ENCODE results near the gene MGAT5. TPM values are rescaled to one million over a fixed set of nuclear protein-coding genes. Genes with fewer than 3 reads are reported as not detected.
A peak's percentile ranks its signal among the peaks of the same experiment; 100 is the strongest.

Gene MGAT5
- polyA plus RNA-seq, 1 donor, result 46.5 TPM

DNA sequence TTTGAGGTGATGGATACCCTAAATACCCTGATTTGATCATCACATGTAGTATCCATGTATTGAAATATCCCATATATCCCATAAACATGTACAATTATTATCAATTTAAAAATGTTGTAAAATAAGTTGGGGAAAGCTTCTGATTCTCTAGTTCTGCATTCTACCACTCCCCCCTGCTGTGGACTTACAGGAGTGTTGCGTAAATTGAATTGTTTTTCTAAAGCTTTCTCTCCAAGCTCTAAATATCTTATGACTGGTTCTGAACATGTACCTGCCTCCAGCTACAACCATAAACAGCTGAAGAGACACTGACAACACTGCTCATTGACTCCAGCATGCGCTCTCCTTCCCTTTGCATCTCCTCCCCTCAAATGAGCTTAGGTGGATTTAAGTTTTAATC, 145.2 kb downstream of the MGAT5 start:
- no peak for DNase-seq

DNA sequence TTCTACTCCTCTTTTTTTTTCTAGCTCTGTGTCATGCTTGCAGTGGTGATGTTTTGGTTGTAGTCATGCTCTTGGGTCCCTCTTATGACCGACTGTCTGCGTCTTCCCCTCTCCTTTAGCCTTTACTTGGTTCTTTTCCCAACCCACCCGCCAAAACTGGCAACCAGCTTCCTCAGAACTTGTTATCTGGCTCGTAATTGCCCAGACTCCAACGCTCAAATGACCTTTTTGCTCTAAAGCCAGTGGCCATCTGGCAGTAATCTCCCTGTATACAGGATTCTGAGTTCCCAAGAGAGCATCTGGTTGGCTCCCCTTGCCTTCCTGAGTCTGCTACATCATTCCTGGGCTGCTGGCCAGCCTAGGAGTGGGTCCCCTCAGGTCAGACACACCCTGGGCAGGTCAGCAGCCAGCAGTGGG, 147.2 kb downstream of the MGAT5 start:
- no peak for DNase-seq

DNA sequence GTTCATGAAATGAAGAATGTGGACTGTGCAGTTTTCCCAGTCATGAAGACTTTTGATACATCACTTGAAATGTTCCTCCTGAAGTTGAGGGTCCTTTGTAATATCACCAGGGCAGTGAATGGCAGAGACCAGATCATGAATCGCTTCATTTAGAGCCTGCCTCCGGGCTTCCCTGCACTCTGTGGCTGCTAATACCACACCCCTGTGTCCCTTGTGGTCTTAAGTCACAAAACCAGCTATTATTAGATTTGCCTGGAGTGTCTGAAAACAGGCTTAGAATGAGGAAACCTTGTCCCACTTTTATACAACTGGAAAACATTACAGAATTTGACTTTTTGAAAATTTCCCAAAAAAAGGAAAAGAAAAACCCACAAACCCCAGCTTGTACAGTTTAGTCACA, 147.9 kb downstream of the MGAT5 start:
- DNase-seq, result no peak

DNA sequence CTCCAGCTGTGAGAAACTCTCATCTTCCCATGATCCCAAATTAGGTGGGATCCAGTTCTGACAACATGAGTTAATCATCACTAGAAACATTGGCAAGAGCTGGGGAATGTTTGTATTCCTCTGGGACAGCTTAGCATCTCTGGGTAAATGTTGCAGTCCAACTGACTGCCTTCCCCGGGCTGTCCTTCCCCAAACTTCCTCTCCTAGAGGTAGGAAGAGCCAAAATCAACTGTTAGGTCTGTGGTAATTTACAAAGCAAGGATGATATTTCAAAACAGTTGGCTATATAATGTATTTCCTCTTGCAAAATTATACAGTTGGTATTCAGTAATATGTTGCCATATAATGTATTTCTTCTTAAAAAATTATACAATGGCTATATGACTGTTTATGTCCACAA, 148.5 kb downstream of the MGAT5 start:
- no peak for DNase-seq

DNA sequence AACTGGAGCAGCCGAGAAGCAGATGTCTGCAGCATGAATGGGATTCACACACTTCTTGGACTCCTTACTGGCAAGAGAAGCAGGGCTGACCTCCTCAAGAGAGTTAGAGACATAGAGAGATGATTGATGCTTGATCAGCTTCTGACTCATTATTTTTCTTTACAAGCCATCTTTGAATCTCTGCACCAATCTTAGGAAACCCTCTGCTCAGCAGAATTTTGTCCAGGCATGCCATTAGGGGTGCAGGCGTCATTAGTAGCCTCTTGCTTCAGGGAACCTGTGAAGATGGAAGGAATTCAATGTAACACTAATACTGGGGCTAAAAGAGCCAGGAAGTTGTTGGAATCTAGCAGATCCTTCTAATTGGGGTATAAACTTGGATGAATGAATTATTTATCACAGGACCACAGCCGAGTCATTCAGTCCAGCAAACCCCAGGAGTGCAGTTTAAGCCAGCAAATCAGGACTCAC, 151.8 kb downstream of the MGAT5 start:
- no peak for DNase-seq

DNA sequence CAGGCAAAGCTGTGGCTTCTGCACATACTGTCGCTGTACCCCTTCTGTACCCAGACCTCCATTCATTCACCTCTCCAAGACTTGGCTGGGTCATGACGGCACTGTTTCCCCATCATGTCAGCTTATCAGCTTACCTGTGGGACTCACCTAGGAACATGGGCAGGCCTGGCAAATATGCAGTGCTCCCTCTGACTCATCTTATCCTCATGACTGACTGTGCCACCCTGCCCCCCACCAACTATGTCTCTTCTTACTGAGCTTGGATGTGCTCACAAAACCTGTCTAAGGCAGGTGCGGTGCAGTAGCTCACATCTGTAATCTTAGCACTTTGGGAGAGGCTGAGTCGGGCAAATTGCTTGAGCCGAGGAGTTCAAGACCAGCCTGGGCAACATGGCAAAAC, 152.4 kb downstream of the MGAT5 start:
- no peak for DNase-seq

DNA sequence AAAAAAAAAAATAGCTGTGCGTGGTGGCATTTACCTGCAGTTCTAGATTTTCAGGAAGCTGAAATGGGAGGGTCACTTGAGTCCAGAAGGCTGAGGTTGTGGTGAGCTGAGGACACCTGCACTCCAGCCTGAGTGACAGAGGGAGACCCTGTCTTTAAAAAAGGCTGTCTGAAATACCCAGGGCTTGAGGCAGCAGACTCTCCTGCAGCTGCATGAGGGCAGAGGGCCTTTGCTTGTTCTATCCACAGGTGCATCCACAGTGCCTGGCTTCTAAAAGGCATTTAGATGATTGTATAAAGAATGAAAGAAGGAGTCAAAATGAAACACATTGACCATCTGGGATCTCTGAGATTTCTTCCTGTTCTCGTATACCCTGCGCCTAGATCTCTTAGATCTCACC, 152.9 kb downstream of the MGAT5 start:
- no peak for DNase-seq

DNA sequence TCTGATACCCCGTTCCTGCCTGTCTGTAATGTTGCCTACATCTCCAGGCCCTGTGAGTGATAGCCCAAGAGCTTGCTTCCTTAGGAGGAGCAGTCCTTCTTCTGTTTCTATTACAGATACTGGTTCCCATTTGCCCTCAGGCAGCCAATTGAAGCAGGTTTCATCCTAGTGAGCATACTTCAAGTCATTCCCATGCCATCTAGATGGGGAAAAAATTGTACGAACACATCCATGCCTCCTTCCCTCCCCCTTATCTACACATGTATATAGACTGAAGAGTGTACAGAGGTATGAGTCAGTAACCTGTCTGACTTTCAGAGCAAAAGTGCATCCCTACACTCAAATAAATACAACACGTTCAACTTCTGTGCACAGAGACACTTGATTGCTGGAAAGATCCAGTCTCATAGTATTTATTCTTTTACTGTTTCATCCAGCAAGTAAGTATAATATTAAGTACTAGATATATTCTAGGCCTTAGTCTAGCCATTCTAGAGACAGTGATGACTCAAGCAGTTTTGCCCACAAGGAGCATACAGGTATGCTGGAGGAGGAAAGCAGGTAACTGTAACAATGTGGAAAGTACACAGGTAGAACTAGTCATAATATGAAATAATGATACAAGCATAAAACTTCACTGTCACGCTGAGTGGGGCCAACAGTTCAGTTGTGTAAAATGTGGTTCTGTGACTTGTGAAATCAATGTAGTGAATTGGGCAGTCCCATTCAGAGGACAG, 153.4 kb downstream of the MGAT5 start:
- DNase-seq, result no peak

DNA sequence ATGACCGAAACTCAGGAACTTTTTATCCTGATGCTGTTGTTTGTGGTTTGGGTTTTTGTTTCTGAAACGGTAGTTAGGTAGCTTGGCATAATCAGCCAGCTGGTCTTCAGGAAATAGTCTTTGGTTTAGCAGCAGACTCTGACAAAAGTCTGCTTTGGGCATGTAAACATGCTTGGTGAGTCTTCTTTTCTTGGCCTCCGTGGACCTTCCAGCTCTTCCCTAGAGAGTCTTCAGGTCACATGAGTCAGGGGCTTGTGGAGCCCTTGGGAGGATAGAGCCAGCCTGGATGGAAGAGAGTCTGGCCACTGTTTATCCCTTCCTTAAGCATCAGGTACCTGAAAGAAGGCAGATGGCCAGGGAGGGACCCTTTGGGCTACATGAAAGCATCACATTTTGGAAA, 154.5 kb downstream of the MGAT5 start:
- DNase-seq, result no peak

DNA sequence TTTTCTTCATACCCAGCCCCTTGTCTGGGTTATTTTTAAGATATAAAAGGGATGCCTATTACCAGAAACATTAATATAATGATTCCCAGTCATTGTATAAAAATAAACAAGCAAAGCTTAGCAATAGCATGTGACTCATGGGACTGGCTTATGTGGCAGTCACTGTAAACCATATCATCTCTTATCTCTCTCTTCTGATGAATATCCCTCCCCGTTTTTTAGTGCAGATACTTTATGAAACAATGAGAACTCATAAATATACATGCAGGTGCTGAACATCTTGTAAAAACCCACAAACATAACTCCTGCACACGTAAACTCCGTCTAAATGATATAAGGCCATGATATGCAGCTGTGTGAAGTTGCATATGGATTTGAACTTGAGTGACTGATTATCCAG, 154.9 kb downstream of the MGAT5 start:
- DNase-seq, result no peak

DNA sequence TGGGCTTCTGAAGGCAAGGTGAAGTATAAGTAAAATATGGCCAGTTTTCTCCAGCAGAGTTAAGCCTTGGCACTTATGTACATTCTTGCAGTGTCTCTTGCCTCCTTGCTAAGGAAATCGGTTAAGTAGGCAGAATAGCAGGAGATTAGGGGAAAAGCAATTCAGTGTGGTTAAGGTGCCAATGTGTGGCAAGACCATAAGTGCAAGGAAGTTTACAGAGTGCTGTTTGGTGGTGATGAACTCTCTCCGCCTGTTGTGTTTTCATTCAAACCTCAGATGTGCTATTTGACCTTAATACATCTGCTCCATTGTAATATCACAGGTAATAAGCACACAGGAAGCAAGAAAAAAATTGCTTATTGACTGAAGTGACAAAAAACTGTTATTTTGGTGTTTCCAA, 156.1 kb downstream of the MGAT5 start:
- DNase-seq, result no peak

DNA sequence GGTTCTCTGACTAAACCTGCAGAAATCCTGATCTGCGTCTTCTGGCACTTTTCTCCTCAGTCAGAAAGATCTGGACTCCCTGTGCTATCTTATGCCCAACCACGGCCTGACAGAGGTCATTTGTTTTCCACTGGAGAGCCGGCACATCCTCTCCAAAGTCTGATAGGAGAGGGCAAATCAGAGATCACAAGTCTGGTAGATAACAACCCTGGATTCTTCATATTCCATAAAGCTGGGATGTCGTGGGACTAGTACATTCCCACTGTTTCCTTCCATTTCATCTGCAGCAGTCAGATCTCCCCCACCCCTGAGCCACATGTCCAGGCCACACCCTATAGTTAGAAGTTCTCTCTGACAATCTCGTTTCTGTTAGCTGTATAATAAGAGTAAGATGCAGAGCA, 157.0 kb downstream of the MGAT5 start:
- DNase-seq, result no peak

DNA sequence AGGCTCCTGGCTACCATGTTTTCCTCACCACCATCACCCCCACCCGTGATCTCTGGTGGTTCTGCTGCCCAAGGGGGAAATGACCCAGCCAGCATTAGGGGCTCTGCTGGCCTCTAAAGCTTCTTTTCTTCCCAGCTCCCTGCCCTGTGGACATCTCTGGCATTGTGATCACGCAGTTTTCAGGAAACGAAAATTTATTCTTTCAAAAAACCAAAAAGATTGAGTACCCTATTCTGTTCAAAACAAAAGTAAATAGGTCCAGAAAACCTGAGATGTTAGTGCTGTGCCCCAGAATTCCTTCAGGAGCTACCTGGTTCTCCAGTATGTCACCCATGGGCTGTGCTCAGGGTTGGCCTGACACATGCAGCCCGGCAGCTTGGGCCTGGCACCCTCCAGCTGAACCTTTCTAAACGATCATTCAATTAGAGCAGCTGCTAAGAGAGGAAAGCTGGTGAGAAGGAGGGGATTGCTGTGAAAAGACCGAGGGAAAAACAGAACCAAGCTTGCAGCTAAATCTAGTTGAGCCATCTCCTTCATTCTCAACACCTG, 157.5 kb downstream of the MGAT5 start:
- no peak for DNase-seq

DNA sequence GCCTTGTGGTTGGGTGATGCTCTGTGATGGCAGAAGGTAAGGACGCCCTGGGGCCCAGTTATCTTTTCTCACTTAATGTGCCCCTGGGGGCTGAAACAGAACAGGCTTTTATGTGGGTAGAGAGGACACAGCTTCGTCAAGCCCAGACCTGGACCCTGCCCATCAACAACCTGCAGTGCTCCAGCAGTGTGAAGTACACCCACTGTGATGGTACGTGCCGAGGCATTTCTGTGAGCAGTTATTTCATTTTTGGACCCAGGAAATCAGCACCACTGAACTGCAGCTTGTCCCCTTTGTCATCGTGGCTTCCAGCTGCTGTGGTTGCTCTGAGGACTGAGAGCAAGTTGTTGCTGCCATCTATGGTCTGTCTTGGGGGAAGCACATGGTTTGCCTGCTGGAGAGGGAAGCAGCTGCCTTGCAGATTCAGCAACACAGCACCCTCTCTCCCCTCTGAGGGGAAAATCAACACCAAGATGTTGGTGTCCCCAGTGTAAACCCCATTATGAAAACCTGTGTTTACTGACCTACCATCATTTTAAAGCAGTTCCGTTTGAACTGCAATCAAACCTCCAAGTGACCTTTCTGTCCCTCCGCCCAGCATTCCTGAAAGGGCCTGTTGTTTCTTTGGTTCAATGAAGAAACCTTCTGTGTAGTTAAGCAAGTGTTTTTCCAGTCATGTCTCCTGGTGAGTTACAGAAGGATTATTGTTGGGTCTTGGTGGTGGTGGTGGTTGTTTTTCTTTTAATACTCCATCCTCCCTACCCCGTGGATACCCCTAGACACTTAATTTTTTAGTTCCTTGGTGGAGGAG, 158.2 kb downstream of the MGAT5 start:
- peak; percentile 81 for DNase-seq

DNA sequence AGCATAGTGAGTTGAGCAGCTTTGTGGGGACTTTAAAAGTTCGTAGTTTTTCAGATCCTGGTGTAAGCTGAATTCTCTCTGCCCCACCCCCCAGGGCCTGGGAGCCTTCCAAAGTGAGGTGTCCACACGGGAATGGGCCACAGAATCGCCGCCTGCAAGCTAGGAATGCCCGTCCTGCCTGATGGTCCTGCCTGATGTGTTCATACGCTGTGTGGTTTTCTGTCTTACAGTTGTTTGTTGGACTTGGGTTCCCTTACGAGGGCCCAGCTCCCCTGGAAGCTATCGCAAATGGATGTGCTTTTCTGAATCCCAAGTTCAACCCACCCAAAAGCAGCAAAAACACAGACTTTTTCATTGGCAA, 158.7 kb downstream of the MGAT5 start:
- no peak for DNase-seq

DNA sequence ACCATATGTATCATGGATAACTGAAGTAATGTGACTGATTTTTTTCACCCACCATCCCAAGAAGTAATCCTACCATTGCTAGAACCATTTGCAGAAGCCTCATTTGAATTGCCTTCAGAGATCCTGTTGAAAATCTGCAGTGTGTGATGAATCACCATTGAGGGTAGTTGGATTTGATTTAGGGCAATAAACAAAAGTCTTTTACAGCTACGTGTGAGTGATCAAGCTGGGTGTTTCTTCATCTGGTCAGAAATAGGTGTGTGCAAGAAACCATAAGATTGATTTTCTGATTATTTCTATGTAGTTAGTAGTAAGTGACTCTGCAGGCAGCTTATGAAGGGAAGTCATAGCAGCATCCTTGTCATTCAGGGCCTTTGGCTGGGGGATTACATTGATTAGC, 159.6 kb downstream of the MGAT5 start:
- no peak for DNase-seq

DNA sequence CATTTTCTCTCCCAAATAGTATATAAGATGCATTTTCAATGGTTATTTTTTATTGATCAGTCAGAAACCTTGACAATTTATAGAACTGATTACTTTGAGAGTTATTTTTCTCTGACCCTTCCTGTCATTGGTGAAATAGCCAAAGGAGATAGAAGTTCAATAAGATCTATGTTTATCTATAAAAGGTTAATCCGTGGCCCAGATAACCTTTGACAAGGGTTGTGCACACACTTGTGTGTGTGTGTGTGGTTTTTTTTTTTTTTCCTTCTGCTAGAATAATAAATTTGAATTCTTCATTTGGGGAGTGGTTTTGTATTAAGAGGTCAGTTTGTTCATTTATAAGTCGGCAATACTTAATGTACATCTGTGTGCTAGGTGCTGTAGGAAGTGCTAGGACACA, 160.0 kb downstream of the MGAT5 start:
- no peak for DNase-seq

DNA sequence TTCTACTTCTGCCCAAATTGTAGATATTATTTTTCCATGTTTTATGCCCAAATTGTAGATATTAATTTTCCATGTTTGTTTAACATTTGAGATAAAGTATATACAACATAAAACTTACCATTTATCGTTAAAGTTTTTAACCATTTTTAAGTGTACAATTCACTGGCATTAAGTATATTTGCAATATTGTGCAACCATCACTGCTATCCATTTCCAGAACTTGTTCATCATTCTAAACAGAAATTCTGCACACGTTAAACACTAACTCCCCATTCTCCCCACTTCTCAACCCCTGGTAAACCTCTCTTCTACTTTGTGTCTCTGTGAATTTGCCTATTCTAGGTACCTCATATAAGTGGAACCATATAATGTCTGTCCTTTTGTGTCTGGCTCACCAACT, 162.1 kb downstream of the MGAT5 start:
- DNase-seq, result no peak

DNA sequence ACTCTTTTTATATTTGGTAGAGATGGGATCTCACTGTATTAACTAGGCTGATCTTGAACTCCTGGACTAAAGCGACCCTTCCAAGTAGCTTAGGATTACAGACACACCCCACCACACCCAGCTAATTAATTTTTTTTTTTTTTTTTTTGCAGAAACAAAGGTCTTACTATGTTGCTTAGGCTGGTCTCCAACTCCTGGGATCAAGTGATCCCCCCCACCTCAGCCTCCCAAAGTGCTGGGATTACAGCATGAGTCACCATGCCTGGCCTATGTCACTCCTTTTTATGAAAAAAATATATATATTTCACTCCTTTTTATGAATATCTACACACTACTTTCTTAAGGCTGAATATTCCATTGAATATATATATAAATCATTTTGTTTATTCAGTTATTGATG, 162.8 kb downstream of the MGAT5 start:
- DNase-seq, result no peak

DNA sequence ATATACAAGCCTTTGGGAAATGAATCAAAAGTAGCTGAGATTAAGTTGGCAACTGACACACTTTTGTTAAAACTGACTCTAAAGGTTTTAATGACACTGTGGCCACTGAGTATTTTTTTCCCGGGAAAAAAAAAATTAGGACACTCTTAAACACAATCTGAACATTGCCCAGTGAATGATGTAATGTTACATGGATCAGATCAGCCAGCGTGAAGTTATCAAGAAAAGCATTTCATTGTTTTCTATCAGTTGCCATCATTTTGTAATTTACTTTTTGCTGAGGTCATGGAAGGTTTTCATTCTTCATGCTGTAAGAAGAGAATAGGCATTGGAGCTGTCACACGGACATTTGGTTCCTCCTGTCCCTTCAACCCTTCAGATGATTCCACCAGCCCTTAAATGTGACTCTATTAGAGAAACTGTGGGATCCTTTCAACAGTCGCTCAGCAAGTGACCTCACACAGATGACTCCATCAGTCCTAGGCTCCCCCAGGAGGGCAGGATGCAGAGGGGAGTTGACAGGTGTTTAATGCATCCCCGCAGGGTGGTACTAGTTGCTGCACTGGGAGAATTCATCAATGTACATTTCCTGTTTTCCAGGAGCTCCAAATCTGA, 164.2 kb downstream of the MGAT5 start:
- DNase-seq, result no peak

DNA sequence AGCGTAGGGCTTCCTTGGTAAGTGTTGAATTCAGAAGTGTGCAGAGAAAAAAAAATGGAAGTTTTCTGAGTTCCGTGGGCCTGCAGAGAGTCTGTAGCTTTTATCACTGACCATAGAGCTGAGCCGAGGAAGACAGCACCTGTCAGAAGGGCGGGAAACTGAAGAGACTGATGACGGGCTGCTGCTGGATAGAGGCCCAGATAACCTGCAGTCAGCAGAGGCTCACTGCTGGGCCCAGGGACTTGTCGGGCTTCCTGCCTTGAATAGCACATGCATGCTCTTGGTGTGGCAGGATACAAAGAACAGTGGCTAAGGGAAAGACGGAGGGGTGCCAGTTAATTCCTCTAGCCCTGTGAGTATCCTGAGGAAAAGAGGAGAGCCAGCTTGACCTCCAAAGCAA, 166.4 kb downstream of the MGAT5 start:
- no peak for DNase-seq

DNA sequence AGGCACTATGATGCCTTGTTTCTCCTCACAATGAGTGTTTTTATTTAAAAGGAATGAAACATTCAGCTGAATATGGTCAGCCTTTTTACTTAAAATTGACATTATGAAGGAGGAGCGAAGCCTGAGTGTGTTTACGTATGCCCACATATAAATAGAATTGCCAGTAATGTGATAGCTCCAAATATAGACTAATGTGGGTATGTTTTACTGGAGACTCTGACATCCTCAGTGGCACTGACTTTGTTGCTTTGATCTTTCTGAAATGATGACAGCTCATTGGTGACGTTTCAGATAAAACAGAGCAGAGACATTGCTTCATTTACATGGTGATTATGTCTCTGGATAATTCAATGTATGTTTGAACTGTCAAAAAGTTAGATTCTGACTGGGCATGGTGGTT, 167.0 kb downstream of the MGAT5 start:
- DNase-seq, result no peak
